HEK293 (cell line): Measurements from ENCODE around the gene SLC5A10.
"Not testable (repeated sequence)": the region's sequence is repeated elsewhere in the genome, so short reads cannot be mapped to it uniquely, and the experiment has no call there.

Experiments
- CTCF ChIP-seq: fragments of 450-650 bp; formaldehyde crosslinking; IDR thresholded peaks from 2 replicates; pipeline ENCODE4 v1.5.1; 2016; ENCODE audit warnings: missing biosample characterization, missing genetic modification characterization
- PRDM2 ChIP-seq: fragments of 450-650 bp; formaldehyde crosslinking; IDR thresholded peaks from 2 replicates; pipeline ENCODE4 v1.5.1; 2016; ENCODE audit warnings: missing biosample characterization, missing genetic modification characterization, borderline replicate concordance
- SP7 ChIP-seq: fragments of 450-650 bp; formaldehyde crosslinking; IDR thresholded peaks from 2 replicates; pipeline ENCODE4 v1.5.1; 2016; ENCODE audit warnings: missing biosample characterization, missing genetic modification characterization
- ZNF112 ChIP-seq: fragments of 450-650 bp; formaldehyde crosslinking; IDR thresholded peaks from 2 replicates; pipeline ENCODE4 v1.5.0; 2017; ENCODE audit warnings: missing biosample characterization, missing genetic modification characterization
- ZNF19 ChIP-seq: fragments of 450-650 bp; formaldehyde crosslinking; IDR thresholded peaks from 2 replicates; pipeline ENCODE4; 2016; ENCODE audit warnings: missing biosample characterization, missing genetic modification characterization, low read depth
- ZNF274 ChIP-seq, 2 experiments: fragments of 200-500 bp in 1 of 2; fragments of 450-650 bp in 1 of 2; sonication (Bioruptor generic) in 1 of 2; formaldehyde crosslinking in 1 of 2; IDR thresholded peaks; 2 replicates each; pipeline versions ENCODE4 v1.5.1 to v1.6.1; 2014 to 2016; ENCODE audit warnings: borderline replicate concordance in 1 of 2, inconsistent platforms in 1 of 2, low read length in 1 of 2, missing biosample characterization in 1 of 2, missing genetic modification characterization in 1 of 2
- ZNF423 ChIP-seq: fragments of 450-650 bp; formaldehyde crosslinking; IDR thresholded peaks from 2 replicates; pipeline ENCODE4 v1.5.1; 2016; ENCODE audit warnings: missing biosample characterization, missing genetic modification characterization
- ZNF76 ChIP-seq: fragments of 450-650 bp; formaldehyde crosslinking; IDR thresholded peaks from 2 replicates; pipeline ENCODE4; 2016; ENCODE audit warnings: low read depth, missing biosample characterization, missing genetic modification characterization, borderline replicate concordance

DNA sequence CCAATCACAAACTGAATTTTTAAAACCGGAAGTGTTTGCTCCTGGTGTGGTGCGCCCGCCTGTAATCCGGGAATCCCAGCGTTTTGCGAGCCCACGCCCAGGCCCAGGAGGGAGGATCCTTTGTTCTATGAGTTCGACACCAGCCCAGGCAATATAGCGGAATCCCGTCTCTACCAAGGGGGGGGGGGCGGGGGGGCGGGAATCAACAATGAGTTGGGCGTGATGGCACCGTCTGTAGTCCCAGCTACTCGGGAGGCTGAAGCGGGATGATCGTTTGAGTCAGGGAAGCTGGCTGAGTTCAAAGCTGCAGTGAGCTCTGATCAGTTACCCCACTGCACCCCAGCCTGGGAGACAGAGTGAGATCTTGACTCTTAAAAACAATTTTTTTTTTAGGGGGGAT is 112.4 kb downstream of the SLC5A10 start:
- not testable (repeated sequence) for TF ChIP-seq ZNF274 (IDR thresholded peaks at IDR 0.05; ENCODE audit: low read length); ZNF274 (tag by site-specific recombination; IDR thresholded peaks at IDR 0.05; ENCODE audit: borderline replicate concordance); ZNF112; CTCF (tag by site-specific recombination); SP7; ZNF19 (tag by site-specific recombination); ZNF423; PRDM2 (tag by site-specific recombination); ZNF76 (tag by site-specific recombination)
